Naive thymus-derived CD8-positive, alpha-beta T cell (primary cell): ENCODE results near the gene NPR1. TPM values are rescaled to one million over a fixed set of nuclear protein-coding genes. Genes with fewer than 3 reads are reported as not detected.
"Not testable (repeated sequence)": the region's sequence is repeated elsewhere in the genome, so short reads cannot be mapped to it uniquely, and the experiment has no call there.

ENCODE experiments used
- ATAC-seq, 2 donors: fragments of 150-1000 bp; cut with Tn5 transposase in 1 of 2; sonication (Bioruptor Pico), chemical (Tn5 transposase) in 1 of 2; 1 replicate in 1 of 2; 2 replicates in 1 of 2; pipeline ENCODE4 v1.10.0; 2021; ENCODE audit warnings: mild to moderate bottlenecking in 2 of 2, moderate library complexity in 2 of 2
- POLR2A ChIA-PET: fragments of 350-600 bp; sonication (Branson Sonifier 250); formaldehyde crosslinking; loops from one replicate; lab custom pipeline; 2021; ENCODE audit warnings: antibody characterized with exemption; lab: Charles Lee
- DNase-seq, 10 donors: peaks; one replicate each; pipeline versions ENCODE4 v3.0.0 to v3.0.0-alpha.2; 2020 to 2022
- H3K27ac Mint-ChIP-seq, 10 donors: one replicate each; pipeline ENCODE4 v1.8.0; 2020 to 2022; ENCODE audit warnings: mild to moderate bottlenecking in 10 of 10, mixed read lengths in 10 of 10, moderate library complexity in 4 of 10, inconsistent platforms in 1 of 10
- H3K27me3 Mint-ChIP-seq, 5 donors: one replicate each; pipeline ENCODE4 v1.8.0; 2021 to 2022; ENCODE audit warnings: mixed read lengths in 5 of 5
- H3K36me3 Mint-ChIP-seq, 3 donors: one replicate each; pipeline ENCODE4 v1.8.0; 2020 to 2022; ENCODE audit warnings: mixed read lengths in 3 of 3, mild to moderate bottlenecking in 2 of 3, inconsistent platforms in 1 of 3
- H3K4me1 Mint-ChIP-seq, 4 donors: one replicate each; pipeline ENCODE4 v1.8.0; 2021 to 2022; ENCODE audit warnings: mixed read lengths in 4 of 4
- H3K4me3 Mint-ChIP-seq, 10 donors: one replicate each; pipeline ENCODE4 v1.8.0; 2020 to 2022; ENCODE audit warnings: mild to moderate bottlenecking in 10 of 10, mixed read lengths in 10 of 10, moderate library complexity in 6 of 10, inconsistent platforms in 1 of 10
- H3K9me3 Mint-ChIP-seq, 9 donors: one replicate each; pipeline ENCODE4 v1.8.0; 2020 to 2022; ENCODE audit warnings: mixed read lengths in 9 of 9, mild to moderate bottlenecking in 3 of 9, inconsistent platforms in 1 of 9, moderate library complexity in 1 of 9
- polyA plus RNA-seq, 3 donors: library from polyadenylated mRNA; unstranded; fragments of 300-500 nt; fragmentation: Illumina TruSeq; gene quantifications; one replicate each; pipeline ENCODE4 v1.2.3, GENCODE V29; 2021
- total RNA-seq, 8 experiments: library from RNA in 2 of 8; stranded (reverse) in 2 of 8; gene quantifications; one replicate each; pipeline ENCODE4 v1.2.3 and lab custom pipeline; 2021 to 2026

Gene NPR1
- total and polyA plus RNA-seq, 5 experiments from 2014 or later = not detected

GRCh38 chr1:153669606-153670005 is 8.9 kb upstream of the NPR1 start:
- no peaks in the 10 kb centered on the region for H3K9me3 Mint-ChIP-seq
- no peak overlapping the region for H3K4me3 Mint-ChIP-seq
- H3K27me3 Mint-ChIP-seq = no peaks in the 10 kb centered on the region
- DNase-seq (no peak), ATAC-seq (no peak)
- POLR2A ChIA-PET = interaction anchor here (0.6 to 1.4 kb wide), 2 partner anchors 17 to 36 kb away, joined by 3 to 12 read pairs; partner anchors contain the start of gene CHTOP
- peaks cover 4 to 56% (median 21%) of the 10 kb centered on the region in 3 donors for H3K36me3 Mint-ChIP-seq
- H3K4me1 Mint-ChIP-seq = peaks cover 6 to 32% (median 22%) of the 10 kb centered on the region in 4 donors
- H3K27ac Mint-ChIP-seq = peak overlapping the region in 3 of 10 donors; percentile 22 to 74 (median 40)

DNA sequence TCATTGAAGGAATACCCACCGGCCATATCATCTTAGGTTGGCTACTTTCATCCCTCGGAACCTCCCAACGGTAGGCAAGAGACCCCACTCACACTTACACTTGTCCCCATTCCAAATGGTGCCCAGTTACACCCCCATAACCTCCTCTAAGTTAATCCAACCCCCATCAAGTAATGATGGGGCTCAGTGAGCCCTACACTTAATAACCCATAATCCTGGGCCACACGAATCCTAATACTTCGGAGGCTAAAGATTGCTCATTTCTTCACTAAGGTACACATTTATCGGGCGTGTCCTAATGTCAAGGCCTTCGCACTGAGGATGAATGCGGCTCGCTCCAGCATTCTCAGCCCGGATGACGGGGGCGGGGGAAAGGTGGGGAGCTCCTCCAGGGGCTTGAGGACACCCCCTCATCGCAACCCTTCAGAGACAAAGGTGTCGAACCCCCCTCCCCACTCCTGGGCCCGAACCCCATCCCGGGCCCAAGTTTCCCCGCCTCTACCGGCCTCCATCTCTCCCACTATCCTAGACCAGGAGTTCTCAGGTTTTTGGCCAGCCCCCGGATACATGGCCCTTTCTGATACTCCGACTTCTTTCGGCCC is 8.1 kb upstream of the NPR1 start:
- POLR2A ChIA-PET = interaction anchor here (0.5 to 2.8 kb wide), 14 partner anchors 8 to 320 kb away, joined by 3 to 18 read pairs (median 4); partner anchors contain the start of genes DENND4B, INTS3, RPS27 and S100A6
- ATAC-seq (no peak), DNase-seq (peak in 1 of 10 donors; percentile 29)
- no peaks in the 10 kb centered on the region for H3K9me3 Mint-ChIP-seq
- H3K4me1 Mint-ChIP-seq = peaks cover 6 to 32% (median 22%) of the 10 kb centered on the region in 4 donors
- no peak overlapping the region for H3K27ac Mint-ChIP-seq
- no peak overlapping the region for H3K4me3 Mint-ChIP-seq
- peaks cover 4 to 49% (median 17%) of the 10 kb centered on the region in 3 donors for H3K36me3 Mint-ChIP-seq
- no peaks in the 10 kb centered on the region for H3K27me3 Mint-ChIP-seq

DNA sequence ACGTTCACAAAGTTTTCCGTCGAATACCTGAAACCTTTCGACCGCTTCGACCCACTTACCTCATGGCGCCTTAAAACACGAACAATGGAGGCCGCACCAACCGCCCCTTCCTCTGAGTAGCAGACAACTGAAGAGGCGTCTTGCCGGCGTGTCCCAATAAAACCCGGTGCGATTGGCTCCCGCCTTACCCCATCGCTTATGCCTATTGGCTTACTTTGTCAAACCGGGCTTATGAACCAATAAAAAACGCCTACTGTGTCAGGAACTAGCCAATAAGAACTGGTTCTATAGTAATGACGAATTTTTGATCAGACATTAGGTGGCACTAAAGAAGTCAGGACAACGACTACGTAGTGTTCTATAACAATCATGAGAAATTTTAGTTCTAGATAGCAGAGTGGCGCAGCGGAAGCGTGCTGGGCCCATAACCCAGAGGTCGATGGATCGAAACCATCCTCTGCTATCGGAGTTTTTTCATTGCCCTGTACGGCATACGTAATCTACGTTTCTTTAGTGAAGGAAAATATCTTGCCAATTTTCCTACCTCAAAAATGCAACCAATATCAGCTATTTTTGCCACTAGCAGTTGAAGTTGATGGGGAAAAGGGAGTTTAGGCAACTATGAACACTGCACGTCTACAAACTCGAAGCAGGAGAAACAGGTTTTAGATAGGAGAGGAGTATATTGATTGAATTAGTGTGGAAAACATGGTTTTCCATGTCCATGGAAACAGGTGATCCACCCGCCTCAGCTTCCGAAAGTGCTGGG is 7.4 kb upstream of the NPR1 start, which contains the start of gene ILF2:
ILF2 (minus strand) TSS at position 135 of the 769 bp plus-strand sequence; CDS start at position 64, 71 bp downstream.
- Mint-ChIP-seq H3K4me1 (peaks cover 6 to 32% (median 22%) of the 10 kb centered on the region in 4 donors), H3K27ac (peak within 1 kb of the TSS in 2 of 10 donors; percentile 78 to 81), H3K4me3 (no peak within 1 kb of the TSS), H3K9me3 (no peaks in the 10 kb centered on the region), H3K27me3 (peaks cover 0 to under 1% (median 0%) of the 10 kb centered on the region in 5 donors), H3K36me3 (peaks cover 4 to 42% (median 15%) of the 10 kb centered on the region in 3 donors)
- DNase-seq (peak; percentile 88 to 100 (median 97)), ATAC-seq (peak; percentile 90 to 91)
- POLR2A ChIA-PET = interaction anchor here (0.5 to 2.8 kb wide), 18 partner anchors 9 to 319 kb away, joined by 3 to 18 read pairs (median 4); partner anchors contain the start of genes CHTOP, DENND4B, INTS3 and RPS27

DNA sequence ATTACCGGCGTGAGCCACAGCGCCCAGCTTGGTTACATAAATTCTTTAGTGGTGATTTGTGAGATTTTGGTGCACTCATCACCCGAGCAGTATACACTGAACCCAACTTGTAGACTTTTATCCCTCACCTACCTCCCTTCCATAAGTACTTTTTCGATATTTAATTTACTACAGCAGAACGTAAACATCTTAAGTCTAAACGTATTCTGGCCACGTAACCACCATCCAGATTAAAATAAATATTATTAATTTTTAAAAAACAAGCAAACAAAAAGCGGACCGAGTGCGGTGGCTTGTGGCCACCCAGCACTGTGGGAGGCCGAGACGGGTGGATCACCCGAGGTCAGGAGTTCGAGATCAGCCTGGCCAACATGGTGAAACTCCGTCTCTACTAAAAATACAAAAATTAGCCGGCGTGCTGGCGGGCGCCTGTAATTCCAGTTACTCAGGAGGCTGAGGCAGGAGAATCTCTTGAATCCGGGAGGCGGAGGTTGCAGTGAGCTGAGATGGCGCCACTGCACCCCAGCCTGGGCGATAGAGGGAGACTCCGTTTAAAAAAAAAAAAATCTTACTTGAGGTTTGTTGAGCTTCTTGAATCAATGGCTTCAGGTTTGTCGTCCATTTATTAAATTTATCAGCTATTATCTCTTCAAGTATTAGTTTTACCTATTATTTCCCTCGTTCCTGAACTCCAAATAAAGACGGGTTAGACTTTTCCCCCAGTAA is 6.7 kb upstream of the NPR1 start:
- H3K4me3 Mint-ChIP-seq, H3K9me3 Mint-ChIP-seq, H3K27me3 Mint-ChIP-seq: not testable (repeated sequence)
- H3K36me3 Mint-ChIP-seq = peaks cover 4 to 34% (median 13%) of the 10 kb centered on the region in 3 donors
- H3K27ac Mint-ChIP-seq = peak overlapping the region in 5 of 10 donors; percentile 22 to 84 (median 78)
- POLR2A ChIA-PET = interaction anchor here (0.6 to 2.8 kb wide), 19 partner anchors 9 to 319 kb away, joined by 3 to 18 read pairs (median 4); partner anchors contain the start of genes CHTOP, DENND4B, INTS3 and RAB13
- peak in 5 of 10 donors; percentile 24 to 56 (median 36) for DNase-seq
- peak; percentile 38 to 42 for ATAC-seq
- peaks cover 6 to 32% (median 22%) of the 10 kb centered on the region in 4 donors for H3K4me1 Mint-ChIP-seq

DNA sequence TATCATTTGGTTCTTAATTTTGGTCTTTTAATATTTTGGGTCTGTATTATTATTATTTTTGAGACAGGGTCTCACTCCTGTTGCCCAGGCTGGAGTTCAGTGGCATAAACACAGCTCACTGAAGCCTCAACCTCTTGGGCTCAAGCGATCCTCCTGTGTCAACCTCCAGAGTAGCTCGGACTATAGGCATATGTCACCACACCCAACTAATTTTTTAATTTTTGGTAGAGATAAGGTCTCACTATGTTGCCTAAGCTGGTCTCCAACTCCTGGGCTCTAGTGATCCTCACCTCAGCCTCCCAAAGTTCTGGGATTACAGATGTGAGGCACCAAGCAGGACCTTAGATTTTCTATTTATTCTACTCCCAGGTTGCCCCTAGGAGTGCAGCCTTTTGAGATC is 5.0 kb upstream of the NPR1 start:
- POLR2A ChIA-PET = interaction anchor here (1.6 to 1.9 kb wide), 2 partner anchors 8 to 313 kb away, joined by 4 to 6 read pairs; partner anchors contain the start of gene RAB13

DNA sequence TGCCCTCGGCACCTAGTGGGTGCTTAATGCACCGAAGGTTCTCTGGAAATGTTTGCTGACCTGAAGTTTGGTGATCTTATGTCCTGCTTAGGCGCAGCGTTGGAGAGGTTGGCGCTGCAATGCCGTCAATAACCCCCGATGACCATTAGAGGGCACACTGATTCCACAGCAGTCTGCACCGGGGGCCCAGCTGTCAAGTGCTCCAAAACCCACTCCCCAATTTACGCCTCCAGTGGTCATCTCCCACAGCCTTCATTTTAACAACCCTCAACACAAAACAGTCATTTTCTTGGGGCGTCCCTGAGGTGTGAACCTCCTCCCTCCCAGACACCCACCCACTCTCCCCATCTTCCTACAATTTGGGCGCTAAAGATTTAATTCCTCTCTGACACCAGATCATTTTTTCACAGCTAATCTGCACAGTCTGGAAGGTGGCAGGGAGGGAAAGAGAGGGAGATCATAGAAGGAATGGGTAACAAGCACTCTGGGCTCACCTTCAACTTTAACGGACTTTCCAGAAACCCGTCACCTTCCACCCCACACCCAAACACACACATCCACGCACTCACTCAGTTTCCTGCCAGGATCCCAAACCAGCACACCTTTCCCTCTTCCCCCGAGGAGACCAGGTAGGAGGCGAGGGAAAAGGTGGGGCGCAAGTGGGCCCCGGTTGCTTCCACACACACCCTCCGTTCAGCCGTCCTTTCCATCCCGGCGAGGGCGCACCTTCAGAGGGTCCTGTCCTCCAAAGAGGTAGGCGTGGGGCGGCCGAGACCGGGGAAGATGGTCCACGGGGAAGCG is 570 bp upstream of the NPR1 start:
- ATAC-seq = peak; percentile 31 to 42
- H3K4me1 Mint-ChIP-seq = peaks cover 17 to 28% (median 21%) of the 10 kb centered on the region in 4 donors
- H3K36me3 Mint-ChIP-seq = peaks cover 0 to 5% (median 0%) of the 10 kb centered on the region in 3 donors
- POLR2A ChIA-PET = interaction anchor here (0.6 to 1.3 kb wide), 2 partner anchors 28 to 309 kb away, joined by 3 to 4 read pairs; partner anchors contain the start of gene RAB13
- H3K9me3 Mint-ChIP-seq = no peaks in the 10 kb centered on the region
- peak overlapping the region; percentile 75 to 92 (median 82) for H3K4me3 Mint-ChIP-seq
- DNase-seq = peak in 8 of 10 donors; percentile 16 to 68 (median 44)
- H3K27ac Mint-ChIP-seq = peak overlapping the region in 2 of 10 donors; percentile 20 to 54
- peaks cover 31 to 52% (median 38%) of the 10 kb centered on the region in 5 donors for H3K27me3 Mint-ChIP-seq

More for the DNA sequence above, 5.0 kb upstream of the NPR1 start:
- Mint-ChIP-seq H3K9me3 (no peaks in the 10 kb centered on the region), H3K27me3 (peaks cover 15 to 26% (median 17%) of the 10 kb centered on the region in 5 donors), H3K4me3 (peak overlapping the region in 8 of 10 donors; percentile 14 to 72 (median 60)), H3K27ac (peak overlapping the region in 5 of 10 donors; percentile 1 to 52 (median 13)), H3K4me1 (peaks cover 13 to 30% (median 23%) of the 10 kb centered on the region in 4 donors), H3K36me3 (peaks cover 3 to 17% (median 5%) of the 10 kb centered on the region in 3 donors)
- ATAC-seq (no peak), DNase-seq (no peak)

GRCh38 chr1:153679337-153680119 is 1.0 kb downstream of the NPR1 start:
- Mint-ChIP-seq H3K4me1 (peaks cover 17 to 28% (median 21%) of the 10 kb centered on the region in 4 donors), H3K27ac (no peak overlapping the region), H3K36me3 (peaks cover 0 to 5% (median 0%) of the 10 kb centered on the region in 3 donors), H3K27me3 (peaks cover 33 to 63% (median 43%) of the 10 kb centered on the region in 5 donors), H3K4me3 (peak overlapping the region; percentile 66 to 87 (median 79)), H3K9me3 (no peaks in the 10 kb centered on the region)
- ATAC-seq (peak; percentile 75 to 80), DNase-seq (peak in 6 of 10 donors; percentile 13 to 38 (median 31))
- POLR2A ChIA-PET = interaction anchor here (0.5 to 1.3 kb wide), 4 partner anchors 16 to 87 kb away, joined by 3 to 7 read pairs (median 4); no protein-coding TSS in a partner anchor

- Mint-ChIP-seq H3K4me3 (peak overlapping the region; percentile 45 to 87 (median 77)), H3K4me1 (peaks cover 17 to 28% (median 21%) of the 10 kb centered on the region in 4 donors), H3K27me3 (peaks cover 33 to 64% (median 43%) of the 10 kb centered on the region in 5 donors), H3K27ac (peak overlapping the region in 1 of 10 donors; percentile 31), H3K9me3 (no peaks in the 10 kb centered on the region), H3K36me3 (peaks cover 0 to 5% (median 0%) of the 10 kb centered on the region in 3 donors)
- POLR2A ChIA-PET = interaction anchor here (0.5 to 0.6 kb wide), 3 partner anchors 16 to 87 kb away, joined by 3 to 5 read pairs (median 3); no protein-coding TSS in a partner anchor
- DNase-seq (no peak), ATAC-seq (no peak)
These were observed 1.6 kb downstream of the NPR1 start for GRCh38 chr1:153680120-153680403.

- Mint-ChIP-seq H3K36me3 (peaks cover 0 to 2% (median 0%) of the 10 kb centered on the region in 3 donors), H3K4me3 (no peak overlapping the region), H3K4me1 (peaks cover 13 to 24% (median 17%) of the 10 kb centered on the region in 4 donors), H3K27ac (peak overlapping the region in 1 of 10 donors; percentile 65), H3K27me3 (peaks cover 24 to 60% (median 34%) of the 10 kb centered on the region in 5 donors), H3K9me3 (no peaks in the 10 kb centered on the region)
- no peak for DNase-seq
- no peak for ATAC-seq
- POLR2A ChIA-PET = no interaction called here
These were observed 4.2 kb downstream of the NPR1 start for GRCh38 chr1:153682730-153683129.

GRCh38 chr1:153683854-153684253 is 5.4 kb downstream of the NPR1 start:
- H3K27me3 Mint-ChIP-seq = peaks cover 16 to 49% (median 25%) of the 10 kb centered on the region in 5 donors
- H3K4me3 Mint-ChIP-seq = no peak overlapping the region
- ATAC-seq = no peak

More at GRCh38 chr1:153683854-153684253, 5.4 kb downstream of the NPR1 start:
- no peak for DNase-seq
- Mint-ChIP-seq H3K9me3 (no peaks in the 10 kb centered on the region), H3K4me1 (peaks cover 5 to 12% (median 10%) of the 10 kb centered on the region in 4 donors), H3K36me3 (no peaks in the 10 kb centered on the region), H3K27ac (no peak overlapping the region)
- POLR2A ChIA-PET = no interaction called here
